H9 (cell line): ENCODE results near the gene ZDHHC16. TPM values are rescaled to one million over a fixed set of nuclear protein-coding genes. Genes with fewer than 3 reads are reported as not detected.

Experiments used
- DNase-seq: peaks from one replicate; pipeline ENCODE4 v3.0.0-alpha.2; 2017
- H2AFZ ChIP-seq: one replicate; pipeline ENCODE4 v1.6.1; 2013; ENCODE audit warnings: mild to moderate bottlenecking, low read length, control low read depth, moderate library complexity
- H2AK5ac ChIP-seq: 2 replicates; pipeline ENCODE4 v1.6.1; 2013; ENCODE audit warnings: low read length, control low read depth, mixed read lengths; ENCODE audit not compliant: insufficient read length
- H2BK120ac ChIP-seq: one replicate; pipeline ENCODE4 v1.6.1; 2013; ENCODE audit warnings: low read depth, mild to moderate bottlenecking, low read length, control low read depth, inconsistent platforms; ENCODE audit not compliant: poor library complexity, severe bottlenecking
- H2BK12ac ChIP-seq: 2 replicates; pipeline ENCODE4 v1.6.1; 2013; ENCODE audit warnings: low read length, control low read depth, mixed read lengths, low read depth; ENCODE audit not compliant: insufficient read length
- H2BK15ac ChIP-seq: 2 replicates; pipeline ENCODE4 v1.6.1; 2013; ENCODE audit warnings: low read depth, low read length, control low read depth
- H2BK20ac ChIP-seq: one replicate; pipeline ENCODE4 v1.6.1; 2013; ENCODE audit warnings: low read depth, mild to moderate bottlenecking, low read length, control low read depth, inconsistent platforms; ENCODE audit not compliant: poor library complexity, severe bottlenecking
- H2BK5ac ChIP-seq: 2 replicates; pipeline ENCODE4 v1.6.1; 2013; ENCODE audit warnings: low read length, control low read depth, mixed read lengths; ENCODE audit not compliant: insufficient read length
- H3K14ac ChIP-seq: 2 replicates; pipeline ENCODE4 v1.6.1; 2013; ENCODE audit warnings: low read length, control low read depth; ENCODE audit not compliant: insufficient read depth
- H3K18ac ChIP-seq: 2 replicates; pipeline ENCODE4 v1.6.1; 2013; ENCODE audit warnings: low read depth, mild to moderate bottlenecking, mixed read lengths, low read length, control low read depth; ENCODE audit not compliant: insufficient read length
- H3K23ac ChIP-seq: 2 replicates; pipeline ENCODE4 v1.6.1; 2013; ENCODE audit warnings: low read length, control low read depth, mixed read lengths, low read depth; ENCODE audit not compliant: insufficient read length
- H3K23me2 ChIP-seq: 2 replicates; pipeline ENCODE4 v1.6.1; 2013; ENCODE audit warnings: low read depth, mild to moderate bottlenecking, mixed read lengths, low read length, control low read depth; ENCODE audit not compliant: insufficient read length, poor library complexity, severe bottlenecking
- H3K27ac ChIP-seq: 2 replicates; pipeline ENCODE4 v1.5.1; 2013; ENCODE audit warnings: low read length, control low read depth, mixed read lengths, low read depth; ENCODE audit not compliant: insufficient read length
- H3K27me3 ChIP-seq: 2 replicates; pipeline ENCODE4 v1.6.1; 2013; ENCODE audit warnings: low read length, control low read depth, inconsistent platforms; ENCODE audit not compliant: insufficient read depth
- H3K4ac ChIP-seq: 2 replicates; pipeline ENCODE4 v1.6.1; 2013; ENCODE audit warnings: low read depth, mild to moderate bottlenecking, control low read depth, inconsistent platforms, low read length, moderate library complexity
- H3K4me1 ChIP-seq: 2 replicates; pipeline ENCODE4 v1.6.1; 2013; ENCODE audit warnings: low read length, control low read depth, inconsistent platforms; ENCODE audit not compliant: insufficient read depth
- H3K4me2 ChIP-seq: 2 replicates; pipeline ENCODE4 v1.6.1; 2013; ENCODE audit warnings: low read length, control low read depth, mixed read lengths; ENCODE audit not compliant: insufficient read length, insufficient read depth
- H3K56ac ChIP-seq: 2 replicates; pipeline ENCODE4 v1.6.1; 2013; ENCODE audit warnings: low read depth, mild to moderate bottlenecking, mixed read lengths, low read length, control low read depth; ENCODE audit not compliant: insufficient read length
- H3K79me1 ChIP-seq: 2 replicates; pipeline ENCODE4 v1.6.1; 2013; ENCODE audit warnings: low read depth, mild to moderate bottlenecking, moderate library complexity, low read length, control low read depth, inconsistent platforms; ENCODE audit not compliant: insufficient read depth, poor library complexity, severe bottlenecking
- H3K79me2 ChIP-seq: 2 replicates; pipeline ENCODE4 v1.6.1; 2013; ENCODE audit warnings: low read length, control low read depth, inconsistent platforms; ENCODE audit not compliant: insufficient read depth
- H3K9ac ChIP-seq: 2 replicates; pipeline ENCODE4 v1.6.1; 2013; ENCODE audit warnings: low read length, control low read depth, mixed read lengths; ENCODE audit not compliant: insufficient read length; ENCODE audit errors: extremely low read depth
- H3K9me3 ChIP-seq: one replicate; pipeline ENCODE4 v1.6.1; 2013; ENCODE audit warnings: low read depth, low read length, inconsistent platforms; ENCODE audit not compliant: control insufficient read depth
- H3T11ph ChIP-seq: one replicate; pipeline ENCODE4 v1.6.1; 2013; ENCODE audit warnings: mild to moderate bottlenecking, low read length, control low read depth, inconsistent platforms
- H4K20me1 ChIP-seq: one replicate; pipeline ENCODE4 v1.6.1; 2013; ENCODE audit not compliant: control insufficient read depth, insufficient read length, insufficient read depth
- H4K5ac ChIP-seq: 2 replicates; pipeline ENCODE4 v1.6.1; 2013; ENCODE audit warnings: low read depth, mild to moderate bottlenecking, mixed read lengths, low read length, control low read depth; ENCODE audit not compliant: insufficient read length
- H4K8ac ChIP-seq: replicated peaks from 2 replicates; pipeline ENCODE4 v1.6.1; 2013; ENCODE audit warnings: low read length, control low read depth, mixed read lengths, low read depth; ENCODE audit not compliant: insufficient read length
- H4K91ac ChIP-seq: 2 replicates; pipeline ENCODE4 v1.6.1; 2013; ENCODE audit warnings: low read depth, mild to moderate bottlenecking, moderate library complexity, mixed read lengths, low read length, control low read depth; ENCODE audit not compliant: insufficient read length
- H3K27ac Mint-ChIP-seq, 3 experiments: 2 replicates in 2 of 3; 3 replicates in 1 of 3; pipeline ENCODE4 v1.8.0; 2020 to 2021; ENCODE audit warnings: mixed read lengths in 3 of 3, mild to moderate bottlenecking in 1 of 3, moderate library complexity in 1 of 3
- H3K27me3 Mint-ChIP-seq: 2 replicates; pipeline ENCODE4 v1.8.0; 2021; ENCODE audit warnings: low read depth, mild to moderate bottlenecking, moderate library complexity, mixed read lengths
- H3K36me3 Mint-ChIP-seq, 3 experiments: 2 replicates in 2 of 3; 3 replicates in 1 of 3; pipeline ENCODE4 v1.8.0; 2020 to 2021; ENCODE audit warnings: low read depth in 3 of 3, mixed read lengths in 3 of 3; ENCODE audit not compliant: insufficient read depth in 1 of 3
- H3K4me1 Mint-ChIP-seq, 2 experiments: 2 replicates each; pipeline ENCODE4 v1.8.0; 2020; ENCODE audit warnings: mixed read lengths in 2 of 2
- H3K4me3 Mint-ChIP-seq, 2 experiments: 2 replicates in 1 of 2; 3 replicates in 1 of 2; pipeline ENCODE4 v1.8.0; 2020 to 2021; ENCODE audit warnings: mild to moderate bottlenecking in 2 of 2, mixed read lengths in 2 of 2, moderate library complexity in 1 of 2
- H3K9me3 Mint-ChIP-seq, 2 experiments: 2 replicates in 1 of 2; 3 replicates in 1 of 2; pipeline ENCODE4 v1.8.0; 2020; ENCODE audit warnings: mild to moderate bottlenecking in 2 of 2, mixed read lengths in 2 of 2, moderate library complexity in 1 of 2
- WGBS: extraction: QIAGEN DNeasy Blood & Tissue Kit; methylation state at CpG from one replicate; pipeline ENCODE4 v1.1.7; 2013; ENCODE audit warnings: missing lambda C conversion rate, low lambda C conversion rate, mixed read lengths; ENCODE audit not compliant: insufficient read length; ENCODE audit errors: extremely low coverage; 5-methylcytosine and 5-hydroxymethylcytosine counted together
- total RNA-seq: library from RNA; stranded (reverse); gene quantifications from 2 replicates; pipeline ENCODE4 v1.2.1, GENCODE V29; 2021
- TF ChIP-seq, protein P1 (sequence below): fragments of 200-600 bp; sonication (generic); conservative IDR thresholded peaks from 3 replicates; pipeline ENCODE4 v1.8.0; 2021; ENCODE audit warnings: antibody characterized with exemption, mild to moderate bottlenecking

Gene ZDHHC16
- total RNA-seq, 1 experiment from 2014 or later = 45.4 TPM

DNA sequence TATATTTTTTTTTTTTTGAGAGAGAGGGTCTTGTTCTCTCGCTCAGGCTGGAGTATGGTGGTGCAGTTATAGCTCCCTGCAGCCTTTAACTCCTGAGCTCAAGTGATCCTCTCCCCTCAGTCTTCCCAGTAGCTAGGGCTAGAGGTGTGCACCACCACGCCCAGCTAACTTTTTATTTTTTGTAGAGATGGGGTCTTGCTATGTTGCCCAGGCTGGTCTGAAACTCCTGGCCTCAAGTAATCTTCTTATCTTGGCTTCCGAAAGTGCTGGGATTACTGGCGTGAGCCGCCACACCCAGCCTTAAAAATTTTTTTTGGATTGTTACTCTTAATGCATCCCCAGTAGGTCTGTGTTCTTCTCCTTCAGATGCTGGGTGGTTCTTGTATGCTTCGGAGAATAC, 56.9 kb downstream of the ZDHHC16 start:
- no peaks in the 10 kb centered on the region for H3K9me3 ChIP-seq
- no peak overlapping the region for H2BK15ac ChIP-seq
- H3T11ph ChIP-seq = no peak overlapping the region
- no peaks in the 10 kb centered on the region; a peak in 2 of 7 replicates for H3K36me3 Mint-ChIP-seq
- TF ChIP-seq, protein P1, sequence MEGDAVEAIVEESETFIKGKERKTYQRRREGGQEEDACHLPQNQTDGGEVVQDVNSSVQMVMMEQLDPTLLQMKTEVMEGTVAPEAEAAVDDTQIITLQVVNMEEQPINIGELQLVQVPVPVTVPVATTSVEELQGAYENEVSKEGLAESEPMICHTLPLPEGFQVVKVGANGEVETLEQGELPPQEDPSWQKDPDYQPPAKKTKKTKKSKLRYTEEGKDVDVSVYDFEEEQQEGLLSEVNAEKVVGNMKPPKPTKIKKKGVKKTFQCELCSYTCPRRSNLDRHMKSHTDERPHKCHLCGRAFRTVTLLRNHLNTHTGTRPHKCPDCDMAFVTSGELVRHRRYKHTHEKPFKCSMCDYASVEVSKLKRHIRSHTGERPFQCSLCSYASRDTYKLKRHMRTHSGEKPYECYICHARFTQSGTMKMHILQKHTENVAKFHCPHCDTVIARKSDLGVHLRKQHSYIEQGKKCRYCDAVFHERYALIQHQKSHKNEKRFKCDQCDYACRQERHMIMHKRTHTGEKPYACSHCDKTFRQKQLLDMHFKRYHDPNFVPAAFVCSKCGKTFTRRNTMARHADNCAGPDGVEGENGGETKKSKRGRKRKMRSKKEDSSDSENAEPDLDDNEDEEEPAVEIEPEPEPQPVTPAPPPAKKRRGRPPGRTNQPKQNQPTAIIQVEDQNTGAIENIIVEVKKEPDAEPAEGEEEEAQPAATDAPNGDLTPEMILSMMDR = no peak
- WGBS = no CpG with 5 or more reads among the region's 6 CpGs
- no peak overlapping the region for H4K5ac ChIP-seq
- H3K27ac ChIP-seq = no peak overlapping the region
- H4K8ac ChIP-seq = no peak overlapping the region
- H3K23ac ChIP-seq = no peak overlapping the region
- H3K4me2 ChIP-seq = no peak overlapping the region
- H2BK20ac ChIP-seq = no peak overlapping the region
- peaks cover 1% of the 10 kb centered on the region; the same call in 1 of the 2 replicates for H3K79me2 ChIP-seq
- DNase-seq = no peak
- peaks cover 9% of the 10 kb centered on the region; the same call in 1 of the 2 replicates for H3K27me3 ChIP-seq
- peaks cover 12 to 19% of the 10 kb centered on the region in 2 experiments for H3K4me1 Mint-ChIP-seq
- H2AFZ ChIP-seq = no peak overlapping the region
- no peak overlapping the region for H3K27ac Mint-ChIP-seq
- no peak overlapping the region for H2BK120ac ChIP-seq
- no peak overlapping the region for H3K18ac ChIP-seq
- no peak overlapping the region for H4K91ac ChIP-seq
- no peaks in the 10 kb centered on the region for H3K9me3 Mint-ChIP-seq
- H3K4me3 Mint-ChIP-seq = no peak overlapping the region
- no peaks in the 10 kb centered on the region for H3K79me1 ChIP-seq
- H2BK5ac ChIP-seq = no peak overlapping the region
- H2BK12ac ChIP-seq = no peak overlapping the region
- H3K4ac ChIP-seq = no peak overlapping the region
- H4K20me1 ChIP-seq = no peaks in the 10 kb centered on the region
- H3K4me1 ChIP-seq = no peaks in the 10 kb centered on the region
- no peak overlapping the region for H2AK5ac ChIP-seq
- no peak overlapping the region for H3K9ac ChIP-seq
- no peak overlapping the region for H3K14ac ChIP-seq
- H3K56ac ChIP-seq = no peak overlapping the region
- H3K27me3 Mint-ChIP-seq = peaks cover 23% of the 10 kb centered on the region
- H3K23me2 ChIP-seq = peaks cover 9% of the 10 kb centered on the region
